ENCODE measurements around the gene ING2.

DNA sequence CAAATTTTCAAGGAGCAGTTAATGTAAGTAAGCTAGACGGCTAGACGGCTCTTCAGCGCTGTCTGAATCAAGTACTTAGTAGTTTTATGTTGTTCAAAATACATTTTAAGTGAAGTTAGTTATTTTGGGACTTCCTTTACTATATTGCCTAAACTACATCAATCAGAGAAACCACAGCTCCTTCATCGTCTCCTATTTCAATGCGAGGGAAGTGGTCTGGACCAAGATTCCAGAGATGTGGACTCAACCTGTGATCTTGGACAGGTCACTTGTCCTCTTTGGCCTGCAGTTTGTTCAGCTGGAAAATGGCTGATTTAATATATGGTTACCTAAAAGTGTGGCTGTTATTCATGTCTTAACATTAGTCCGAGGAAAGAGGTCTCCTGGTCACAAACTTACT, 10.6 kb downstream of the ING2 start:
- TF ChIP-seq EZH2 (IDR thresholded peaks at IDR 0.05) = no peak
- no peak for TF ChIP-seq POLR2AphosphoS5 (IDR thresholded peaks at IDR 0.05; ENCODE audit: borderline replicate concordance, low read depth, low read length)
- TF ChIP-seq FOXP2 (optimal IDR thresholded peaks at IDR 0.05; ENCODE audit: control extremely low read depth, extremely low read length, insufficient read depth) = no peak

Data from SK-N-MC (cell line).